GM12873 (cell line): ENCODE results near the gene WDPCP.

Experiments
- CTCF ChIP-seq: IDR thresholded peaks from 2 replicates; pipeline ENCODE4 v1.5.1; 2012; ENCODE audit warnings: low read depth, mild to moderate bottlenecking, moderate library complexity, low read length, control low read depth; ENCODE audit not compliant: insufficient read depth; ENCODE audit errors: missing control alignments

Gene WDPCP

GRCh38 chr2:63340443-63340842, 247.8 kb downstream of the WDPCP start:
- no peak for TF ChIP-seq CTCF

DNA sequence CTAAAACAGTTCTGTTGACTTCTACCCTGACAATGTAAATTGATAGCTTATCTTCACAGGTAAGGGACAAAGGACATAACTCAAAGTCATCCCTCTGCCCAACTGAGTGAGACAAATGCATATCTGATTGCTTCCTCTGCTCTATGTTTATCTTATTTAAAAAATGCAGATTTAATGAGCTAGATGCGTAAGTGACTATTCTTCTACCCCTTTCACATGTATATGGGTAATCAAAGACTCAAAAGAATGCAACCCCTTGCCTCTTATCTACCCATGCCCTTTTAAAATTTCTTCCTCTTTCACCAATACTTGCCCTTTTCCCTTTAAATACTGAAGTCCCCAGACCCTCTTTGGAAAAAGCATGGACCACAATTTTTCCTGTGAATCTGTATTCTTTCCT, 253.4 kb downstream of the WDPCP start:
- no peak for TF ChIP-seq CTCF

GRCh38 chr2:63326473-63326872, 261.8 kb downstream of the WDPCP start:
- TF ChIP-seq CTCF = no peak

DNA sequence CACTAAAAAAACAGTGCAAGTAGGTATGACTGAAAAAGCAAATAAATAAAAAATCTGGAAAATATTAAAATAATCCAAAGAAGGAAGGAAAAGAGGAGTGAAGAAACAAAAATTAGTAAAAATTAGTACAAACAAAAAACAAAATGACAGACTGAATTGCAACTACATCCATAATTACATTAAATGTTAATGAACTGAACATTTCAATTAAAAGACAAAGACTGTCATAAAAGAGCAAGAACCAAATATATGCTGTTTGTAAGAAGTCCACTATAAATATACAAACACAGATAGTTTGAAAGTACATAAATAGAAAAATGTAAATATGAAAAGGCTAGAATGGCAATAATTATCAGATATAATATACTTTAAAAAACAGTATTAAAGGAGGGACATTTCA, 267.6 kb downstream of the WDPCP start:
- TF ChIP-seq CTCF = no peak

- TF ChIP-seq CTCF = no peak
Observed at GRCh38 chr2:63310614-63311013, 277.7 kb downstream of the WDPCP start.

- no peak for TF ChIP-seq CTCF
Observed at GRCh38 chr2:63301481-63301880, 286.8 kb downstream of the WDPCP start.

DNA sequence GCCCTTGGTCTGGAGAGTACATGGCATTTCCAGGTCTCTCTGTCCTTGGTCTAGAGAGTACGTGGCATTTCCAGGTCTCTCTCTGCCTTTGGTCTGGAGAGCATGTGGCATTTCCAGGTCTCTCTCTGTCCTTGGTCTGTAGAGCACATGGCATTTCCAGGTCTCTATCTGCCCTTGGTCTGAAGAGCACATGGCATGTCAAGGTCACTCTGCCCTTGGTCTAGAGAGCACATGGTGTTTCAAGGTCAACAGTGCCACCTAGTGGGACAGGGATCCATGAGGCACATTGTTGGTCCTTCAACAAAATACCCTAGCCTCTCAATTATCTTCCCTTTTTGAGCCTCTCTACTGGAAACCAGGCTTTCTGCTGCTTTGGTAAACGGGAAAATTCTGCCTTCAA, 287.4 kb downstream of the WDPCP start:
- peak; percentile 41 for TF ChIP-seq CTCF
